AG09319 (cell line): Measurements from ENCODE around the gene SAAL1.

Experiments used
- DNase-seq: peaks from one replicate; pipeline ENCODE4 v3.0.0-alpha.2; 2010; ENCODE audit warnings: low read depth; ENCODE audit errors: extremely low read depth
- CTCF ChIP-seq: IDR thresholded peaks from 2 replicates; pipeline ENCODE4 v1.5.1; 2011; ENCODE audit warnings: low read depth, mild to moderate bottlenecking, inconsistent platforms, low read length, moderate library complexity

SAAL1 gene

GRCh38 chr11:18050848-18051247, 55.0 kb downstream of the SAAL1 start:
- no peak for DNase-seq
- no peak for TF ChIP-seq CTCF

GRCh38 chr11:18046116-18046777, 59.6 kb downstream of the SAAL1 start, which contains the start of gene TPH1:
TPH1 (minus strand) TSS chr11:18046269; CDS start chr11:18040762, 5,507 bp downstream.
- no peak for TF ChIP-seq CTCF
- DNase-seq: no peak

- no peak for TF ChIP-seq CTCF
- no peak for DNase-seq
Measured at GRCh38 chr11:18036456-18036855, 69.4 kb downstream of the SAAL1 start.
